UCSD-AML1 (cell line): Measurements from ENCODE around the gene MOGAT2.
"Not testable (repeated sequence)": the region's sequence is repeated elsewhere in the genome, so short reads cannot be mapped to it uniquely, and the experiment has no call there.

Experiments used
- DNase-seq: peaks from one replicate; lab custom pipeline; 2025; ENCODE audit not compliant: unreplicated experiment; lab: John Stamatoyannopoulos, UW

Gene MOGAT2

DNA sequence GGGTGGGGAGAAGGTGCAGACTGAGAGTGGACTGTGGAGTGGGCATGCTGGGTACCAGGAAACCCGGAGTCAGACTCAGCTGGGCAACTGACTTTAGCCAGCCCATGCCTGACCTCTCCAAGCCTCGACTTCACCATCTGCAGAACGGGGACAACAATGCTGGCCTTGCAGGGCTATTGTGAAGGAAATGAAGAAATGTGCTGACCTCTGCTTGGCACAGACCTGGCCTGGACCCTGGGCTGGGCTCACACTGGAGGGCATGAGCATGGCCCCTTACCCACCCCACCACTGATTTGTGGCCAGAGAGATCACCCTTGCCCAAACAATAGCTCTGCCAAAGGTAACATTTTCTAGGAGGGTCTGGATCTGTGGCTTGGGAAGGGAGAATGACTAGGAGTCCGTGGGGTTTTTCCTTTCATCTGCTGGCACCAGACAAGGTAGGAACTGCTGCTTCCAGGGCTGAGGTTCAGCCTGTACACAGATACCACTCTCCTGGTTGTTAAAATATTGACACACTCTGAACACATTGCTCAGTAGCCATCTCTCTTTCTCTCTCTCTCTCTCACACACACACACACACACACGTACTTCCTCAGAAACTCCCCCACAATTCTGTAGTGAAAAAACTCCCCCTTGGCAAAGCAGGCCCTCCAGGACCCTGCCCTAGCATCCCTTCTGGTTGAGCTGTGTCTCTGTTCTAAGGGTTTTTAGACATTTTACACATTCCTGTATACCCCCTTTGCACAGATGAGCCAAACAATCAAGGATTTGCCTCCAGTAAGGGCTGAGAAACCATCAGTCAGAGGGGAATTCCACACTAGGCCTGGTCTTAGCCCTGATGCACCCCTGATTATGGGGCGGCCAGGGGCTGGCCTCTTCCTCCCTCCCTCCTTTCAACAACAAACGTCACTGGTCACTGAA is 1.0 kb downstream of the MOGAT2 start:
- DNase-seq, result no peak

DNA sequence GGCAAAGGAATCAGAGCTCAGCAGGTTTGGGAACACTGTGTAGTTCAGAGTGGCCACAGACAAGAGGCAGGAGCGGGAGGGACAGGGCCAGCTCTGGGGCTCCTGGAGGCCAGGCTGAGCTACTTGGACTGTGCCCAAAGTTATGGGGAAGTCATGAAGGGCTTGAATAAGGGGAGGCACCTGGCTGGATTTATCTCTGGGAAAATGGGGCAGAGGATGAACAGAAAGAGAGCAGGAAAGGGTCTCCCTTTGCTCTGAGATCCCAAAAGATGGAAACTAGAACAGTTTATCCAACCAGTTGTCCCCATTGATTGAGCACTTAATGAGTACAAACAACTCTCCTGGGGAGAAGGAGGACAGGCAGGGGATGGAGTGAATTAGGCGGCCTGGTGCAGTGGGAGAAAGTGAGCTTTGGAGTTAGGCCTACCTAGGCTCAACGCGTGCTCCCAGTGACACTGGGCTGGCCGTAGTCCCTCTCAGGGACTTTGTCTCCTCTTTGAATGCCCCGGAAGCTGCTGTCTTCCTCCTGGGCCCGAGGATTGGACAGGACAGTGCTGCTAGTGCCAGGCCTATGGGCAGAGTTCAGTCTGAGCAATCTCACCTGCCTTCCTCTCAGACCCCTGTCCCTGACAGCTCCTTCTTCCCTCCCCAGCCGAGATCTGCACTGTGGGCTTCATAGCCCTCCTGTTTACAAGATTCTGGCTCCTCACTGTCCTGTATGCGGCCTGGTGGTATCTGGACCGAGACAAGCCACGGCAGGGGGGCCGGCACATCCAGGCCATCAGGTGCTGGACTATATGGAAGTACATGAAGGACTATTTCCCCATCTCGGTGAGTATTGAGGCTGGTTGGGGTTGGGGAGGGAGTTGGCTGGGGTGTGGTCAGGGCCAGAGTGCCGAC is 2.0 kb downstream of the MOGAT2 start:
- no peak for DNase-seq

DNA sequence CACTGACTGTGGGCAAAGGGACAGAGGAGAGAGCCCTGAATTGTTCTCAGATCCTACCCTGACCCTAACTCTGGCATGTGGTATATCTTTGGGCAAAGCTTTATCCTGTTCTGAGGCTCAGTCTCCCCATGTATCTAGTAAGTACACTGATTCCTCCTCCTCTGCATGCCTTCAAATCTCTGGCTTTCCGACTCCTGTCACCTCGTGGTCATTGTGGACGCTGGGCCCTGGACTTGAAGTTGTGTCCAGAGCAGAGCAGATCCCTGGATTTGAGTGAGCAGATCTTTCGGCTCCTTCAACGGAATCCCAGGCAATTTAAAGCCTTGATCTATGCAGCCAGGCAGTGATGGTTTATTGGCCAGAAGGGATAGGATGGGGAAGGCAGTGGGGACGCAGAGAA is 3.0 kb downstream of the MOGAT2 start:
- DNase-seq, result no peak

DNA sequence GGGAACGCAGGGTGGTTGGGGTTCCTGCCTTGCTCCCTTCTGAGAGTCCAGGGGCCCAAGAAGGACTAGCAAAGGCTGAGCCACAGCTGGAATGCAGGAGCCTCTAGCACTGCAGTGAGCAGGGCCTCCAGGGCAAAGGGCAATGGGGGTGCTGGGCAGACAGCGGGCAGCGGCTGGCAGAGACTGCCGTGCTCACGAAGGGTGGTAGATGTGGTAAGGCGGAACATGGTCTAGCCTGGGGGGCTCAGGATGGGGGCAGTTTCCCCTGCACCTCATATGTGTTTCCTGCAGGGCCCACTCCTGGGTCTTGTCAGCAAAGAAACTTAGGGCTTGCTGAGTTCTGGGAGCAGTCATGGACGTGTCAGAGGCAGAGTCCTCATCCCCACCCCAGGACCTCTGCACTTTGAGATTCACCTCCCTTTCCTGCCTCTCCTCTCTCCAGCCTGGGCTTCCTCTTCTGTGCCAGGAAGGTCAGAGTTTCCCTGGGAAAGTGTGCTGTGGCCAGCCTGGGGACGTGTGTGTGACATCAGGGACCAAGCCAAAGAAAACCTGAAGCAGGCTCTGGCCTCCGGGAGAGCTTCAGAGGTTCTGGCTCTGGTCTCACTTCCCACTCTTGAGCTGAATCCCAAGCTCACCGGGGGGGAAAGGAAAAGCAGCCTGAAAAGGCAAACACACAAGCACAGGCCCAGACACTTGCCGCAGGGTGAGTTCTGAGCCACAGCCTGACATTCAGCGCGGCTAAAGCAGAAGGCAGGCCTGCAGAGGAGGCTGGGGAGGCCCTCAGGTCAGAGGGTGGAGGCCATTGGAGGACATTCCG is 4.4 kb downstream of the MOGAT2 start:
- no peak for DNase-seq

DNA sequence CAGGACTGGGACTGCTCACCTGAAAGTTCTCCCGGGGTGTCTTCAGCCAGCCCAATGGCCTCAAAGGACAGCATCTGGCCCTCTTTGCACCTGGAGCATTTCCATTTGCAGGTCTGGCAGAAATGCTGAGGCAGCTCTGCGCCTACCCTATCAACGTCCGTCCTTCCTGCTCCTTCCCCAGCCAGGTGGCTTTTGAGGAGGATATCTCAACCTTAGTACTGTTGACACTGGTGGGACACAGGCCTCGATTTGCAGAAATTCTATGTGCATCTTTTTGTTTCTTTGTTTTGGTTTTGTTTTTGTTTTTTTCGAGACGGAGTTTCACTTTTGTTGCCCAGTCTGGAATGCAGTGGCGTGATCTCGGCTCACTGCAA is 5.0 kb downstream of the MOGAT2 start:
- DNase-seq, result no peak

DNA sequence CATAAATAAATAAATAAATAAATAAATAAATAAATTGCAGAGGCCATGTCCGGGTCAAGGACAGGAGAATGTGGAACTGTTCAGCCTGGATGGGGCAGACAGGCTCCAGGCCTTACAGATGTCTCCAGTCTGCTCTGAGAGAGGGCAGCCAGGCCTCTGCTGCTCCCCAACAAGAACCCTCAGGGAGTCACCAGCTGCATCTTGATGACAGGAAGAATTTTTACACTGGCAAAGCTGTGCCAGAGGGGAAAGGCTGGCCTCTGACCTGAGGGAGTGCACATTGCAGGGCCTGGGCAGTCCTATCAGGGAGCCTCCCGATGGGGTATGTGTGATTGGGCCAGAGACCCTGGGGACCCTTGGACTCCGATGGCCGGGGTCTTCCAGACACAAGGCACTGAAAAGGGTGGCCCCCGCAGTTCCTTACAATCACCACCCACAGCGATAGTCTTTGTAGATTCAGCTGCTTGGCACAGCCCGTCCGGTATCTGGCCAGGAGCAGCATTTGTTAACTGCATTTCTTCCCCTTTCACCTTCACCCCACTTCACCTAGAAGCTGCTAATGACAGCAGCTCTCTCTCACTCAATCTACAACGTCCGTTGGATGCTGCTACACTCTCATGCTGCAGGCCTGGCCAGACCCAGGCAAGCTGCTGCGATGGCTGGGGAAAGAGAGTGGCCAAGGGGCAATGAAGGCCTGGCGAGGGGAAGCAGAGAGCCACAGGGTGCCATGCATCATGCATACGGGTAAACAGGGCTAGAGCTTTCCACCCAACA is 8.1 kb downstream of the MOGAT2 start:
- no peak for DNase-seq

DNA sequence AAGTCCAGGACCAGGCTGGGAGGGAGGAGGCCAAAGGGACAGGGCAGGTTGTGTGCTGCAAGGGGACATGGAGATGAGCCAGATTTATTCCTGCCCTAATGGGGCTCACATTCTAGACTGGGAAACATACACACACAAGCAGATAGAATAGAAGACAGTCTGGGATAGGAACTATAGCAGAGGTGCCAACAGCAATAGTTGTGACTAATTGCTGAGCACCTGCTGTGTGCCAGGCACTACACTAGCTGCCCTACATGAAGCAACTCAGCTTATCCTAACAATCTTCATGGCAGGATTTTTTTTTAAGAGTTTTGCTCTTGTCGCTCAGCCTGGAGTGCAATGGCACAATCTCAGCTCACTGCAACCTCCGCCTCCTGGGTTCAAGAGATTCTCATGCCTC is 11.4 kb downstream of the MOGAT2 start:
- no peak for DNase-seq

DNA sequence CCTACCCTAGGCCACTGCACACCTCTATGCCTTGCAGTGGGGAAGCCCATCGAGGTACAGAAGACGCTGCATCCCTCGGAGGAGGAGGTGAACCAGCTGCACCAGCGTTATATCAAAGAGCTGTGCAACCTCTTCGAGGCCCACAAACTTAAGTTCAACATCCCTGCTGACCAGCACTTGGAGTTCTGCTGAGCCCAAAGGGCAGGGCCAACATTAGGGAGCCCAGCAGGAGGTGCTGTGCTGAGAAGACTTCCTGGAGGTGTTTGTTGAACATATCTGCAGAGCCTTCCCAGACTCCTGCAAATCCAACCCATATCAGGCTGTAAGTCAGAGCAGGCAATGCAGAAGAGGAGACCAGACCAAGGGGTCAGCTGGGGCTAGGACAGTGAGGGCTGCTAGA is 13.5 kb downstream of the MOGAT2 start:
- no peak for DNase-seq

DNA sequence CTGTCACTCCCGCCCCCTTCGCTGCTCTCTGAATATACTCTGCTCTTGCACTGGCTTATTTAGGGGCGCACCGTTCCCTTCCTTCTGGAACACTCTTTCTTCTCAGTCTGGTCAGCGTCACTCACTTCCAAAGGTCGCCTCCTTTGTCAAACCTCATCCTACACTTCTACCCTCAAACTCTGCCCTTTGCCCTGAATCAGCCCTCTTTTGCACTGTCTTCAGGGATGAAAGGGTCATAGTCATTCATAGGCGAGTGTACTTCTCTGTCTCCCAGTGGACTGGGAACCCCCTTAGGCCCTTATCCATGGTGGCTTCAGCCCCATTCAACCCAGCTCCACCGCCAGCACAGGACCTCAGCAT is 15.4 kb downstream of the MOGAT2 start:
- no peak for DNase-seq

DNA sequence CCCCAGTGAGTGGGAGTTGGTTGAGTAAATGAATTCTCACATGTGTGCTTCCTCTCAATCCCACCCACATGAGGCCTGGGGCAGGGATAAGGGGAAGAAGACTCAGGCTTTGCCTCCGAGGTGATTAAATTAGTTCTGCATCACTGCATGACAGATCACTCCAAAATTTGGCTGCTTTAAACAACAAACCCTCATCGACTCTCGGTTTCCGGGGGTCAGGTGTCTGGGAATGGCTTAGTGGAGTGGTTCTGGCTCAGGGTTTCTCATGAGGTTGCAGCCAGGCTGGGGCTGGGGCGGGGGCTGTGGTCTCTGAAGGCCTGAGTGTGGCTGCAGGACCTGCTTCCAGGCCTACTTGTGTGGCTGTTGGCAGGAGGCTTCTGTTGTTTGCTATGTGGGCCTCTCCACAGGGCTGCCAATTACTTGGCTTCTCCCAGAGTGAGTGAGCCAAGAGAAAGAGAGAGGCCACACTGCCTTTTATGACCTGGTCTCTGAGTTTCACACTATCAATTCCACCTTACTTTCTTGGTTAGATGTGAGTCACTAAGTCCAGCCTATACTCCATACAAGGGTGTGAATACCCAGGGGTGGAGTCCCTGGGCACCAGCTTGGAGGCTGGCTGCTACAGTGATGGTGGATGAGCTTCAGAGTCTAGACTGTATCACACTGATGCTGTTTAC is 15.9 kb downstream of the MOGAT2 start:
- DNase-seq, result no peak

DNA sequence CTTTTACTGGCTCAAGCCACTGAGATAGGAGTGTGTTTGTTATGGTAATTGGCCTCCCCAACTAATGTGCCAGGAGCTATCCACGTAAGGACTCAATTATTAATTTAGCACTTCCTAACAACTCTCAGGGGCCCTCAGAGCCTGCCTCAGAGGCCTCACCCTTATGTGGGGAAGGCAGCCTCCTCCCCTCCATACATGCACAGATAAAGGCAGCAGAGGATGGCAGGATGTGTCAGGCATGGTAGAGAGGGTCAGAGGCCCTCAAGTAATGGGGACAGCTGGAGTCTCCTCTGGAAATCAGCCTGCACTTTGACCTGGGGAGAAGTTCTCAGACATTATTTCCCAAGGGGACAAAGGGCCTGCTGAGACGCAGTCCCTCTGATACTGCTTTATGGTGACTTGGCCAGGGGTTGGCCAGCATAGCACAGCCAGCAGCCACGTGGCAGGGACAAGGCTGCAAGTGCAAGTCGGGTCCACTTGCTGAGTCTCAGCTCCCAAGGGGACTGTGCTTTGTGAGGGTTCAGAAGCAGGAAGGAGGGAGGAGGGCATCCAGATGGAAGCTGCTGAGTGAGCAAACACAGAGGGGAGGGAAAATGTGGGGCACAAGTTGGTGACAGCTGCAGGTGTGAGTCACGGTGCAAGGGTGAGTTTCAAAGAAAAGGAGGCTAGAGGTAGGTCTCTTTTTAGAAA is 17.0 kb downstream of the MOGAT2 start:
- DNase-seq, result no peak

DNA sequence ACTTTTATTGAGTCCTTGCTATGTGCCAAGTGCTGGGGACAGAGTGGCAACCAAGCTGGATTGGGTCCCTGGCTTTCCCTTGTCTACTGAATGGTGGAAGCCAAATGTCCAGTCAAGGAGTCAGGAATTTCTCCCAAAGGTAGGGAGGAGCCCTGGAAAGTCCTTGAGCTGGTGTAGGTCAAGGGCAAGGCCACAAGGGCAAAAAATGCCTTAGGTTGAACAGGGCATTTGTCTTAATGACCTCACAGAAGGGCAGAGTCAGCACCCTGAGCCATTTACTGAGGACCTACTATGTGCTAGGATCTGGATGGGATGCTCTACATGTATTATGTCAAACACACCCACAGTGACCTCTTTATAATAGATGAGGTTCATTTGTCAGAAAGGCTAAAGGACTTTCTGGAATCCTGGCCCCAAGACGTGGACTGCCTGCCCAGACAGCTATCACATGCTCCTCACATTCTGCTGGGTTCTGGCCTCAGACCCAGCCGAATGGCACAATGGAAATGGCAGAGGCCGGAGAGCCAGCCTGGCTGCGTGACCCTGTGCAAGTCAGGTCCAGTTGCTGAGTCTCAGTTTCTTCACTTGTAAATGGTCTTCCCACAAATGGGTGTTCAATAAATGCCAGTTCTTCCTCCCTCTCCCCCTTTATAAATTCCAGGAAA is 17.7 kb downstream of the MOGAT2 start:
- DNase-seq, result no peak

DNA sequence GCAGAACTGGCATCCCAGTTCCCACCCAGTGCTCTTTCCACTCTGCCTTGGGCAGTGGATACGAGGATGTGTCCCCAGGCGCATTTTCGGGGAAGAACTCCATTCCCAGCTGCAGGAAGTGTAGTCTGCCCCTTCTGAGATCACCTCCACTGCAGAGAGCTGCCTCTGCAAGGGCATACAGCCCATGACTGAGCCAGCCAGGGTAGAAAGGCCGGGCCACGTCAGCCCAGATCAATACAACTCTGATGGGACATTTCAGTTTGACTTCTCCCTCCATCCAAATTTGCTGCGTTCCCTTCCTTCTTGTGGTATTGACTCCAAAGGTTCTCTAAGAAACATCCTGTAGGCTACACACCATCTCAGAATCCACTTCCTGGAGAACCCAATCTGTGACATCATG is 19.7 kb downstream of the MOGAT2 start:
- DNase-seq, result no peak

DNA sequence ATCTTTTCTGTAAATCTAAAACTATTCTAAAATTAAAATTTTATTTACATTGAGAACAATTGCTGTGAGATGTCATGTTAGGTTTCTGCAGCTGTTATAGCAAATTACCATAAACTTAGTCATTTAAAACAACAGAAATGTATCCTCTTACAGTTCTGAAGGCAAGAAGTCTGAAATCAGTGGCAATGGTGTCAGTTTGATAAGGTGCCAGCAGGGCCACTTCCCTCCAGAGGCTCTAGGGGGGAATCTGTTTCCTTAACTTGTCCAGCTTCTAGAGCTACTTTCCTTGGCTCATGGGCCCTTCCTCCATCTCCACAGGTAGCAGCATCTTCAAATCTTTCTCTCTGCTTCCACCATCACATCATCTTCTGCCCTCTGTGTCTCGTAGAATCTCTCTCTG is 23.0 kb downstream of the MOGAT2 start:
- DNase-seq, result no peak

DNA sequence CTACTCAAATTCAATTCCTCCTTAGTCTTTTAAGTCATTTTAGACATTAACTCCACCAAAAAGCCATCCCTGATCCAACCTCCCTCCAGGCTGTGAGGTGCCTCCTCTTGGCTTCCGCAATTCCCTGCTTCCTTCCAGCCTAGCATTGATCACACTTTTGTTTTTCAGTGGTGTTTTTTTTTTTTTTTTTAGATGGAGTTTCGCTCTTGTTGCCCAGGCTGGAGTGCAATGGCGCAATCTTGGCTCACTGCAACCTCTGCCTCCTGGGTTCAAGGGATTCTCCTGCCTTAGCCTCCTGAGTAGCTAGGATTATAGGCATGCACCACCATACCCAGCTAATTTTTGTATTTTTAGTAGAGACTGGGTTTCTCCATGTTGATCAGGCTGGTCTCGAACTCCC is 25.5 kb downstream of the MOGAT2 start:
- not testable (repeated sequence) for DNase-seq

DNA sequence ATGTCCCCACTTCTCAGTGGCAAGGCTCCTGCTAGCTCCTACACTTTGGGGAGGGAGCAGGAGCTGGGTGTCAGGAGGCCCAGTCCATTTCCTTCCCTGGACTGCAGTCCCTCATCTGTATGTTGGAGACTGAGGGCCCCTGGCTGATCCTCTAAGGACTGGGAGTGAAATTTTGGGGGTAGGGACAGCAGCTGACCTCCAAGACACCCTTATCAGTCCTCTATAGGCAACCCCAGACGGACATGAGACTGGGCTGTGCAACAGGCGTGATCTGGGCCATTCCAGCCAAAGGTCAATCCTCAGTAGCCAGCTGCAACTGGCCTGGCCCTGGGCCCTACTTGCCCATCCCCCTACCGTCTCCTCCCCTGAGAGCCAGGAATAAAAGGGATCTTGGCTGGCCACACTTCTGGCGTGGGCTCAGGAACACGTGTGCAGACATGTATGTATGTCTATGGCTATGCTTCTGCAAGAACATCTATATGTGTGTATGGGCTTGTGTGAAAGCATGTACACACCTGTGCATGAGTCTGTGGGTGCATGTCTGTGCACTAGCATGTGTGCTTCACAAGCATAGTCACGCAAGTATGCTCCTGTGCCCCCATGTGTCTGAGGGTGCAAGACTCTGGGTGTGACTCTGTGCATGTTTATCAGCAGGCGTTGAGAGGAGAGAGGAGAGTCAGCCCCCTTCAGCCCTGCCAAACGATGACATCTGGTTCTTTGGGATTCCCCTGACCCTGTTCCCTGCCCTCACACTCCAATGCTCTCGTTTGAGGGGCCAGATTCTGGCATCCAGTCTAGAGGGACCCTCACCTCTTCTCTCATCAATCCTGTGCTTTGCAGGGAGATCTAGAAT is 26.3 kb downstream of the MOGAT2 start:
- no peak for DNase-seq

DNA sequence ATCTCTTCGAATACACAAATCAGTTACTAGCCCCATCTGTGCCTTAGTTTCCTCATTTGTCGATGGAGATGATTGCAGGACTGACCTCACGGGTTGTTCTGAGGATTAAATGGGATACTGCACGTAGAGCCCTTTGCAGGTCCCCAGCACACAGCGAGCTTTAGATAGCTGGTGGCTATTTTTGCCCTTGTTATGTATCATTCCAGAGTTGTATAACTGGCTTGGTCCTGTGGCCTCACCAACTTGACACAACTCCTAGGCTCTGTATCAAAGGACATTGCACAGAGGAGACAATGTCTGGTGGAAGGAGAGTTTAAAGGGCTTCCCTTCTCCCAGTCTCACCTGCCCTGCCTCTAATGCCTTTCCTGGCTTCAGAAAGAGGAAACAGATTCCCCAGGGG is 28.2 kb downstream of the MOGAT2 start:
- no peak for DNase-seq

DNA sequence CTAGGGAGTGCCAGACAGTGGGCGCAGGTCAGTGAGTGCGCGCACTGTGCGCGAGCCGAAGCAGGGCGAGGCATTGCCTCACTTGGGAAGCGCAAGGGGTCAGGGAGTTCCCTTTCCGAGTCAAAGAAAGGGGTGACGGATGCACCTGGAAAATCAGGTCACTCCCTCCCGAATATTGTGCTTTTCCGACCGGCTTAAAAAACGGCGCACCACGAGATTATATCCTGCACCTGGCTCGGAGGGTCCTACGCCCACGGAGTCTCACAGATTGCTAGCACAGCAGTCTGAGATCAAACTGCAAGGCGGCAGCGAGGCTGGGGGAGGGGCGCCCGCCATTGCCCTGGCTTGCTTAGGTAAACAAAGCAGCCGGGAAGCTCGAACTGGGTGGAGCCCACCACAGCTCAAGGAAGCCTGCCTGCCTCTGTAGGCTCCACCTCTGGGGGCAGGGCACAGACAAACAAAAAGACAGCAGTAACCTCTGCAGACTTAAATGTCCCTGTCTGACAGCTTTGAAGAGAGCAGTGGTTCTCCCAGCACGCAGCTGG is 31.2 kb downstream of the MOGAT2 start:
- not testable (repeated sequence) for DNase-seq
